Measurements from ENCODE around the gene PTX4.

The PTX4 gene

GRCh38 chr16:1534021-1535020 is 45.6 kb upstream of the PTX4 start:
- no peaks in the 10 kb centered on the region; the same call in 1 of the 2 replicates for H3K27me3 ChIP-seq (replicated peaks; ENCODE audit: control insufficient read depth, insufficient read depth, low read length)
- no peak for TF ChIP-seq CTCF (IDR thresholded peaks at IDR 0.05; ENCODE audit: insufficient read depth, low read length, poor library complexity, severe bottlenecking)
- no peak for DNase-seq (ENCODE audit: extremely low read depth, insufficient read length)
- H3K4me3 ChIP-seq (replicated peaks; ENCODE audit: low read depth, low read length): no peak overlapping the region
- no peaks in the 10 kb centered on the region for H3K36me3 ChIP-seq (ENCODE audit: control insufficient read depth, insufficient read depth, low read length)

GRCh38 chr16:1533443-1533951 is 44.8 kb upstream of the PTX4 start, which contains the start of gene TMEM204:
Gene TMEM204, plus strand, starts transcription at chr16:1533666. Its CDS starts 610 bp downstream, at chr16:1534276.
- Histone ChIP-seq H3K4me3 (replicated peaks; ENCODE audit: low read depth, low read length) (no peak within 1 kb of the TSS), H3K27me3 (replicated peaks; ENCODE audit: control insufficient read depth, insufficient read depth, low read length) (no peaks in the 10 kb centered on the region; the same call in 1 of the 2 replicates)

GRCh38 chr16:1532771-1533170 is 44.0 kb upstream of the PTX4 start:
- H3K4me3 ChIP-seq (replicated peaks; ENCODE audit: low read depth, low read length): no peak overlapping the region
- TF ChIP-seq CTCF (IDR thresholded peaks at IDR 0.05; ENCODE audit: insufficient read depth, low read length, poor library complexity, severe bottlenecking): no peak
- no peaks in the 10 kb centered on the region for H3K36me3 ChIP-seq (ENCODE audit: control insufficient read depth, insufficient read depth, low read length)
- no peaks in the 10 kb centered on the region; the same call in 1 of the 2 replicates for H3K27me3 ChIP-seq (replicated peaks; ENCODE audit: control insufficient read depth, insufficient read depth, low read length)
- no peak for DNase-seq (ENCODE audit: extremely low read depth, insufficient read length)

More at GRCh38 chr16:1533443-1533951, 44.8 kb upstream of the PTX4 start, which contains the start of gene TMEM204:
- TF ChIP-seq CTCF (IDR thresholded peaks at IDR 0.05; ENCODE audit: insufficient read depth, low read length, poor library complexity, severe bottlenecking): no peak
- no peak for DNase-seq (ENCODE audit: extremely low read depth, insufficient read length)
- H3K36me3 ChIP-seq (ENCODE audit: control insufficient read depth, insufficient read depth, low read length): no peaks in the 10 kb centered on the region

- no peak for DNase-seq (ENCODE audit: extremely low read depth, insufficient read length)
- TF ChIP-seq CTCF (IDR thresholded peaks at IDR 0.05; ENCODE audit: insufficient read depth, low read length, poor library complexity, severe bottlenecking): no peak
- Histone ChIP-seq H3K36me3 (ENCODE audit: control insufficient read depth, insufficient read depth, low read length) (no peaks in the 10 kb centered on the region), H3K27me3 (replicated peaks; ENCODE audit: control insufficient read depth, insufficient read depth, low read length) (no peaks in the 10 kb centered on the region; the same call in 1 of the 2 replicates), H3K4me3 (replicated peaks; ENCODE audit: low read depth, low read length) (no peak overlapping the region)
These were observed 43.5 kb upstream of the PTX4 start for GRCh38 chr16:1532081-1532760.

- no peaks in the 10 kb centered on the region for H3K36me3 ChIP-seq (ENCODE audit: control insufficient read depth, insufficient read depth, low read length)
- H3K27me3 ChIP-seq (replicated peaks; ENCODE audit: control insufficient read depth, insufficient read depth, low read length): no peaks in the 10 kb centered on the region; the same call in 1 of the 2 replicates
- TF ChIP-seq CTCF (IDR thresholded peaks at IDR 0.05; ENCODE audit: insufficient read depth, low read length, poor library complexity, severe bottlenecking): no peak
- H3K4me3 ChIP-seq (replicated peaks; ENCODE audit: low read depth, low read length): no peak overlapping the region
- DNase-seq (ENCODE audit: extremely low read depth, insufficient read length): no peak
These were observed 42.8 kb upstream of the PTX4 start for GRCh38 chr16:1531638-1531910.
